A673 (cell line): ENCODE measurements around the gene TMEM81.

Source experiments
- EZH2 ChIP-seq: fragments of 200-600 bp; sonication (generic); IDR thresholded peaks from 2 replicates; pipeline ENCODE4 v1.6.1; 2017; ENCODE audit warnings: borderline replicate concordance, low read depth, mild to moderate bottlenecking, mixed read lengths, antibody characterized with exemption, low read length; ENCODE audit not compliant: poor library complexity, severe bottlenecking
- TF ChIP-seq, protein P1 (sequence below): fragments of 300-800, 200-600 bp; sonication (generic); conservative IDR thresholded peaks from 2 replicates; pipeline ENCODE4 v1.5.1; 2017; ENCODE audit warnings: low read depth, mild to moderate bottlenecking, antibody characterized with exemption, low read length, moderate library complexity, mixed read lengths

GRCh38 chr1:205057808-205058575 is 26.3 kb downstream of the TMEM81 start:
- TF ChIP-seq, protein P1, sequence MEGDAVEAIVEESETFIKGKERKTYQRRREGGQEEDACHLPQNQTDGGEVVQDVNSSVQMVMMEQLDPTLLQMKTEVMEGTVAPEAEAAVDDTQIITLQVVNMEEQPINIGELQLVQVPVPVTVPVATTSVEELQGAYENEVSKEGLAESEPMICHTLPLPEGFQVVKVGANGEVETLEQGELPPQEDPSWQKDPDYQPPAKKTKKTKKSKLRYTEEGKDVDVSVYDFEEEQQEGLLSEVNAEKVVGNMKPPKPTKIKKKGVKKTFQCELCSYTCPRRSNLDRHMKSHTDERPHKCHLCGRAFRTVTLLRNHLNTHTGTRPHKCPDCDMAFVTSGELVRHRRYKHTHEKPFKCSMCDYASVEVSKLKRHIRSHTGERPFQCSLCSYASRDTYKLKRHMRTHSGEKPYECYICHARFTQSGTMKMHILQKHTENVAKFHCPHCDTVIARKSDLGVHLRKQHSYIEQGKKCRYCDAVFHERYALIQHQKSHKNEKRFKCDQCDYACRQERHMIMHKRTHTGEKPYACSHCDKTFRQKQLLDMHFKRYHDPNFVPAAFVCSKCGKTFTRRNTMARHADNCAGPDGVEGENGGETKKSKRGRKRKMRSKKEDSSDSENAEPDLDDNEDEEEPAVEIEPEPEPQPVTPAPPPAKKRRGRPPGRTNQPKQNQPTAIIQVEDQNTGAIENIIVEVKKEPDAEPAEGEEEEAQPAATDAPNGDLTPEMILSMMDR, result no peak
- TF ChIP-seq EZH2, result no peak
